ENCODE results near the gene SLC6A8. TPM values are rescaled to one million over a fixed set of nuclear protein-coding genes. Genes with fewer than 3 reads are reported as not detected.
"Not testable (repeated sequence)": the region's sequence is repeated elsewhere in the genome, so short reads cannot be mapped to it uniquely, and the experiment has no call there.

Gene SLC6A8
- total RNA-seq, 2 experiments from 2014 or later = 0.68 to 0.70 TPM

DNA sequence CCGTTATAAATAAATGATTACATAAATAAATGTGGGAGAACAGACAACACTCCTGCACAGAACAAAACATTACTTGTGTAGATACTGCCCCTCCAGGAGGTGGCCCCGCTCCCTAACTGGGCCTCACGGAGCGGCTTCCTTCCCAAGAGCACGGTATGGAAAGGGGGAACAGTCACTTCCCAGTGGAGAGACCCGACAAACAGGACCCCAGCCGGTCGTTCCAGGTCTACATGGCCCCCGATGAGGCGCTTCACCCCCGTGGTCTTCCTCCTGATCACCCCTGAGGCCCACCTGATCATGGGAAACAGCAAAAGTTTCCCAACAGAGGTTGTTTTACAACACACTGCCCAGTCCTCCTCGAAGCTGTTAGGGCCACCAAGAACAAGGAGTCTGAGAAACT lies 6.6 kb upstream of the SLC6A8 start:
- no peak overlapping the region for H3K4me3 Mint-ChIP-seq
- no peak for DNase-seq
- no peaks in the 10 kb centered on the region for H3K36me3 Mint-ChIP-seq
- H3K27ac Mint-ChIP-seq = no peak overlapping the region
- peaks cover 3% of the 10 kb centered on the region for H3K27me3 Mint-ChIP-seq
- H3K4me1 Mint-ChIP-seq = no peaks in the 10 kb centered on the region
- peaks cover 2% of the 10 kb centered on the region for H3K9me3 Mint-ChIP-seq

DNA sequence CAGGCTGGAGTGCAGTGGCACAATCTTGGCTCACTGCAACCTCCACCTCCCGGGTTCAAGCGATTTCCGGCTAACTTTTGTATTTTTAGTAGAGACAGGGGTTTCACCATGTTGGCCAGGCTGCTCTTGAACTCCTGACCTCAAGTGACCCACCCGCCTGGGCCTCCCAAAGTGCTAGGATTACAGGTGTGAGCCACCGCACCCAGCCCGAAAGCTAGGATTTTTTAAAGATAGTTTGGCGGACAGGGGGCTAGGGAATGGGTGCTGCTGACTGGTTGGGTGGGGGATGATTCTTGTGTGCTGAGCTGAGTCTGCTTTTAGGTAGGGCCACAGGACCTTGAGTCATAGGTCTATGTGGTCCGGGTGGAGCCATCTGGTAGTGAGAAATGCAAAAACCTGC lies 4.2 kb upstream of the SLC6A8 start:
- not testable (repeated sequence) for DNase-seq, H3K4me3 Mint-ChIP-seq, H3K27ac Mint-ChIP-seq, H3K36me3 Mint-ChIP-seq, H3K4me1 Mint-ChIP-seq, H3K9me3 Mint-ChIP-seq
- peaks cover 12% of the 10 kb centered on the region for H3K27me3 Mint-ChIP-seq

DNA sequence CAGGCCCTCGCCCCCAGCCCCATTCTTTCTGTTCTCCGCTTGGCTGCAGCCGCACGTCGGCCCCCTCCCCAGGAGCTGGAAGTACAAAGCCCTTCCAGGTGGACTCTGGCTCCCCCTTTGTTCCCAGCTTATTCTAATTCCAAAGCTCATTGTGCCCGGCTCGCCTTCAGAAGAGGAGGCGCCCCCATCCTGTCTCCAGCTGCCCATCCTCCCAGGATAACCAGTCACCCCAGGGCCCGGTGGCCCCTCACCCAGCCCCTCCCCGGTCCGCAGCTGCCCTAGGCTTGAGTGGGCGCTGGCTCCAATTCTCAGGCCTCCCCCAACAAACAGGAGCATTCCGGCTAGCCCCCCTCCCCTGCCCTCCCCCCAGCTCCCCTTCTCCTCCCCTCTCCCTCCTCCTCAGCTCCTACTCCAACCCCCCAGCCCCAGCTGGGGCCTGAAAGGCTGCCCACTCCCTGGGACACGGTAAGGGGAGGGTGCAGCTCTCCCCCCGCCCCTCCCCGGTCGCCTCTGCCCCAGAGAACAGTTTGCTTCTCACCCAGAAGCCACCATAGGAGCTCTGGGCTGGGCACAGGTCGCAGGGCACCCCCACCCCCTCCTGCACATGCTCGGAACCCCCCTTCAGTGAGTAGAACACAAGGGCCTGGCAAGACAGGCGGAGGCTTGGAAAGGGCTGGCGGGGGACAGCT lies 3.1 kb upstream of the SLC6A8 start:
- no peak for DNase-seq

DNA sequence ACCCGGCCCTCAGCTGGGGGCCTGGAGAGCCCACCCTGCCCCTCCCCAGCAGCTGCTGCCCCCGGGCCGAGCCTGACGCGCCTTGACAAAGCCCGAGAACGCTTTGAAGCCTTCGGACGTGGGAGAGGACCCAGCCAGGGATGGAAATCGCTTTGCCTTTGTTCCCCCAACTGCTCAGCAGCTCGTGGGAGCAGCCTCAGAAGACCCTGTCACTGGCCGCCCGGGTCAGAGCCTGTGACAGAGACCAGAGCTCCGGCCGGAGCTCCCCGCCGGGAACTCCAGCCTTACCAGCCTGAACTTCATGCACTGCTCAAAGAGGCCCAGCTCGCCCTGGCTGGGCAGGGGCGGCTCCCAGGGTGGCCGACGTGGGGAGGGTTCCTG lies 2.6 kb upstream of the SLC6A8 start:
- Mint-ChIP-seq H3K27me3 (peaks cover 12% of the 10 kb centered on the region), H3K4me1 (no peaks in the 10 kb centered on the region), H3K9me3 (peaks cover 2% of the 10 kb centered on the region), H3K27ac (no peak overlapping the region), H3K4me3 (no peak overlapping the region), H3K36me3 (no peaks in the 10 kb centered on the region)
- DNase-seq = no peak

More for the DNA sequence above, 3.1 kb upstream of the SLC6A8 start:
- H3K36me3 Mint-ChIP-seq = no peaks in the 10 kb centered on the region
- H3K4me1 Mint-ChIP-seq = no peaks in the 10 kb centered on the region
- peaks cover 2% of the 10 kb centered on the region for H3K9me3 Mint-ChIP-seq
- no peak overlapping the region for H3K27ac Mint-ChIP-seq
- peaks cover 12% of the 10 kb centered on the region for H3K27me3 Mint-ChIP-seq
- no peak overlapping the region for H3K4me3 Mint-ChIP-seq

DNA sequence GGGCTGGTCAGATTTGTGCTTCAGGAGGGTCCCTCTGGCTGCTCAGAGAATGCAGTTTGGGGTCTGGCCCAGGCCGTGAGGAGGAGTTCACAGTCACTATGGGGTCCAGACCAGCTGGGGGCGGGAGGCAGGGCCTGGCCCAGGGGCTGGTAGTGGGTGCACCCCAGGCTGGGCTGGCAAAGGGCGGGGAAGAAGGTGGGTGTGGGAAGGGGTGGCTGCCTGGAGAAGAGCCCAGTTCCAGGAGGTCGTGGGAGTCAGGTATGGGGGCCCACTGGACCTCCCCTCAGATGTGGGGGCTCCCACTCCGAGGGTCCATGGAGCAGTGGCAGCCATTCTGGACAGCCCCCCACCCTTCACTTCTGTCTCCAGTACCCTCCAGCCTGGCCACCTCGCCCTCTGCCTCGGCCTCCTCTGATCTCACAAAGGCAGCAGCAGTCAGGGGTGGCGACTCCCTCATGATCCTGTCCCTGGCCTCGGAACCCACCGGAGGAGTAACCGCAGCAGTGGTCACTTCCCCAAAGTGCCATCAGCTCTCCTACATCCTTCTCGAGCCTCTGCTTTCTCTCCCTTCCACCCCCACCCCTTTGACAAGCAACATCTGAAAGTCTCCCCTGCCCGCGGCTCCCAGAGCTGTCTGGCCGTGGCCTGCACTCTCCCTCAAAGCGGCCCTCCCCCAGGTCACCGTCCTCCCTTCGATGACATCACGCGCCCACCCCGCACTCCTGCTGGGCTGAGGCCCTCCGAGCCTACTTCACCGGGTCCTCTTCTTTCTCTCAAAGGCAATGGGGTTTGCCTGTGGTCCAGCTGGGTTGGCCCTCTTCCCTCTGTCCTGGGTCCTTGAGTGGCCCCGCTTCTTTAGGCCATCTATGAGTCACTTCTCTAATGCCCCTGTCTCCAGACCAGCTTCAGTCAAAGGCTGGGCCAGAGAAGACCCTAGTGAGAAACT lies 1.7 kb upstream of the SLC6A8 start:
- H3K9me3 Mint-ChIP-seq = peaks cover 2% of the 10 kb centered on the region
- no peak for DNase-seq
- peaks cover 12% of the 10 kb centered on the region for H3K27me3 Mint-ChIP-seq

DNA sequence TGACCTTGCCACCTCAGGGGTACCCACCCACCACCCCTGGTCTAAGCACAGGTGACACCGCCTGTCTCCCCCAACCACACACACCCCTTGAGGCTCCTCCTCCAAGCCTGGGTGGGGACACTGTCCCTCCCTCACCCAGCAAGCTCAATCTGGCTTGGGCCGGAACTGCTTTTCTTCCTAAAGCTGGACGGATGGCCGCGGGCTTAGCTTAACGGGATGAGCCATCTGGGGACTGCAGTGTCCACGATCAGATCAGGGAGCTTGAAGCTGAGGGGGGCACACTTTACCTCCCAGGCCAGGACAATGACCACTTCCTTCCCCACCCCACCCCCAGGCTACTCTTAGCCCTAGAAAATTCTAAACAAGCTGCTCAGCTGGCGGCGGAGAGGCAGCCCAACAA lies 1.0 kb upstream of the SLC6A8 start:
- Mint-ChIP-seq H3K4me1 (no peaks in the 10 kb centered on the region), H3K27ac (no peak overlapping the region), H3K9me3 (peaks cover 2% of the 10 kb centered on the region), H3K27me3 (peaks cover 12% of the 10 kb centered on the region), H3K36me3 (no peaks in the 10 kb centered on the region), H3K4me3 (no peak overlapping the region)
- no peak for DNase-seq

More for the DNA sequence above, 1.7 kb upstream of the SLC6A8 start:
- Mint-ChIP-seq H3K4me3 (no peak overlapping the region), H3K27ac (no peak overlapping the region), H3K36me3 (no peaks in the 10 kb centered on the region), H3K4me1 (no peaks in the 10 kb centered on the region)

DNA sequence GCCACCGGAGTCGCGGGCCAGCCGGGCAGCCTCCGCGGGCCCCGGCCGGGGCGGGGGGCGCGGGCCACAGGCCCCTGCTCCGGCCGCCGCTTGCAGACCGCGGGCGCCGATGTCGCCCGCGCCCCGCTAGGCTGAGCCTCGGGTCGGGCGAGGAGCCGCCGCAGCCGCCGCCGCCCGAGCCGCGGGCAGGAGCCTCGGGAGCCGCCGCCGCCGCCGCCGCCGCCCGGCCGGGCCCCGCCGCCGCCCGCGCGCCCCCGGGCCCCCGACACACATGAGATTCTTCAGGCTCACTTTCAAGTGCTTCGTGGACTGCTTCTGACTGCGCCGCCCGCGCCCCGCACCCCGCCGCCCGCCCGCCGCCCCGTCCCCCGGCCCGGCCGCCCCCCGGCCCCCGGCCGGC lies 345 bp downstream of the SLC6A8 start:
- DNase-seq = no peak
- no peak overlapping the region for H3K27ac Mint-ChIP-seq
- no peaks in the 10 kb centered on the region for H3K4me1 Mint-ChIP-seq
- H3K9me3 Mint-ChIP-seq = peaks cover 2% of the 10 kb centered on the region
- H3K27me3 Mint-ChIP-seq = peaks cover 12% of the 10 kb centered on the region
- no peaks in the 10 kb centered on the region for H3K36me3 Mint-ChIP-seq
- no peak overlapping the region for H3K4me3 Mint-ChIP-seq

DNA sequence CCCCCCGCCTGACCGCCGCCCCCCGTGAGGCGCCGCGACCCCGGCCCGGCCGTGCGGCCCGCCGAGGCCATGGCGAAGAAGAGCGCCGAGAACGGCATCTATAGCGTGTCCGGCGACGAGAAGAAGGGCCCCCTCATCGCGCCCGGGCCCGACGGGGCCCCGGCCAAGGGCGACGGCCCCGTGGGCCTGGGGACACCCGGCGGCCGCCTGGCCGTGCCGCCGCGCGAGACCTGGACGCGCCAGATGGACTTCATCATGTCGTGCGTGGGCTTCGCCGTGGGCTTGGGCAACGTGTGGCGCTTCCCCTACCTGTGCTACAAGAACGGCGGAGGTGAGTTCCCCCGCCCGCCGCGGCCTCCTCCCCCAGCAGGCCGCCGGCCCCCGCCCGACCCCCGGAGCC lies 780 bp downstream of the SLC6A8 start:
- Mint-ChIP-seq H3K36me3 (no peaks in the 10 kb centered on the region), H3K9me3 (peaks cover 2% of the 10 kb centered on the region), H3K27me3 (peaks cover 12% of the 10 kb centered on the region), H3K4me1 (no peaks in the 10 kb centered on the region), H3K27ac (no peak overlapping the region), H3K4me3 (no peak overlapping the region)
- DNase-seq = no peak

DNA sequence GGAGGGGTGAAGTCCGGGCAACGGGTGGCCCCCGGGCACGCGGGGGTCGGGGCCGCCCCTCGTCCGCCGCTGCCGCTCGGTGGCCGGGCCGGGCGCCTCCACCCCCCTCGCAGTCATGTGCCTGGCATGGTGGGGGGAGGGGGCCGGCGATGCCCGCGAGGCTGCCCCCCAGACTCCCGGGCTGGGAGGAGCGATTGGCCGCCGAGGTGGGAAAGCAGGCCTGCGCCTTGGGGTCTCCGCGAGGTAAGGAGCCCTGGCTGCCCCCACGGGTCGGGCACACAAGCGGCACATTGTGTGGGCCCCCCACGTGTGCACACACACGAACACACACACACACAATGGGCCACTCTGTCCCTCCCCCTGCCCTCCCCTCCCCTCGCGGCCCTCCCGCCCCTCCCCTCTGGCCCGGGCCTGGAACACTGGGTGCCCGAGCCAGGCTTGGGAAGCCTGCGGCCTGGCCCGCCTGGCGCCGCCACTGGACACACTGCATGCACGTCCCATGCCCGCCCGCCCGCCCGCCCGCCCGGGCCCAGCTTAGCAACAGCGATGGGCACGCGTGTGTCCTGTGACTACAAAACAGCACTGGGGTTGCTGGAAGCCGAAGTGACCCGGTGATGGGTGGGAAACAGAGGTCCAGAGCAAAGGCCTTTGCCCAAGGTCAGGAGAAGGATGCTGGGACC lies 1.3 kb downstream of the SLC6A8 start:
- H3K36me3 Mint-ChIP-seq = no peaks in the 10 kb centered on the region
- H3K27me3 Mint-ChIP-seq = peaks cover 12% of the 10 kb centered on the region

DNA sequence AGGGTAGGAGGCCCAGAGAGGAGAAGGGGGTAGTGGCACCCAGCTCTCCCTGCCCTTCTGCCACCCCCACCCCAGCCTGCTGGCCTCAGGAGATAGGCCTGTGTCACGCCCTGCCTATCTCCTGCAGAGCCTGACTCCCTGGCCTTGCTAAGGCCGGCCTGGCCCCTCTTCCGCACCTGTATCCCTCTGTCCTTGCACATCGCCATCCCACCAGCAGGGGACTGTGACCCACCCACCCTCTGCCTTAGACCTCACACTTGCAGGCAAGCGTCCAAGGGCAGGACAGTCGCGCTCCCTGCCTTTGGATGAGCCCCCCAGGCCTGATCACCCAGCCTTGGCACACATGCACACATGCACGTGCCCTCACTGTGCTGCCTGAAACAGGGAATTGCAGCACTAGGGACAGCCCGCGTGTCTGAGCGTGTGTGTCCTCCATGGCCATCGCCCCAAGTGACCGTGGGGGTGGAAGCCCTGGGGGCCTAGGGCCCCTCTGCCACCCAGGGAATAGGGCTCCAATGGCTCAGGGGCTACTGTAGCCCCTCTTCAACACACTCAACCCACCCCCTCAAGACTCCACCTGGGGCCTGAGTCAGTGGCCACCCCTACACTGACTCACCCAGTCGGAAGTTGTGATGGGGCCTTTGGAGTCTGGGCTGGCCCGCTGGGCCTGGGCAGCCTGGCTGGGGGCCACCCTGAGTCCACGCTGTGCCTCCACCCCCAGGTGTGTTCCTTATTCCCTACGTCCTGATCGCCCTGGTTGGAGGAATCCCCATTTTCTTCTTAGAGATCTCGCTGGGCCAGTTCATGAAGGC lies 2.1 kb downstream of the SLC6A8 start:
- Mint-ChIP-seq H3K27me3 (peaks cover 12% of the 10 kb centered on the region), H3K4me1 (no peaks in the 10 kb centered on the region), H3K36me3 (no peaks in the 10 kb centered on the region), H3K9me3 (no peaks in the 10 kb centered on the region), H3K27ac (no peak overlapping the region), H3K4me3 (no peak overlapping the region)
- DNase-seq = no peak

More for the DNA sequence above, 1.3 kb downstream of the SLC6A8 start:
- H3K4me3 Mint-ChIP-seq = no peak overlapping the region
- DNase-seq = no peak
- H3K4me1 Mint-ChIP-seq = no peaks in the 10 kb centered on the region
- no peaks in the 10 kb centered on the region for H3K9me3 Mint-ChIP-seq
- no peak overlapping the region for H3K27ac Mint-ChIP-seq

DNA sequence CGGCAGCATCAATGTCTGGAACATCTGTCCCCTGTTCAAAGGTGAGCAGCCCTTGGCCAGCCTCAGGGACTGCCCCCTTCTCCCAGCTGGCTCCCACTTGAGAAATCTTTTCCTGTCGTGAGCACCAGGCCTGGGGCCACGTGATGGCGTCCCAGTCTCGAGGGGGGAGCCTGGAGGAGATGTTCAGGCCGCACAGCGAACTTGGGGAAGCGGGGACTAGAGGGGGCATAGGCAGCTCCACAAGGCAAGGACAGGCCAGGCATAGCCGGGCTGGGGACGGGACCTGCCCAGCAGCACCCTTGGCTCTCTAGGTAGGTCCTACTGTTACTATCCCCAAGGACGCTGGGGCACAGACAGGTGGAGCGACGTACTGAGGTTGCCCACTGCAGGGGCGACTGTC lies 2.7 kb downstream of the SLC6A8 start:
- Mint-ChIP-seq H3K4me1 (no peaks in the 10 kb centered on the region), H3K27me3 (peaks cover 12% of the 10 kb centered on the region), H3K27ac (no peak overlapping the region)

DNA sequence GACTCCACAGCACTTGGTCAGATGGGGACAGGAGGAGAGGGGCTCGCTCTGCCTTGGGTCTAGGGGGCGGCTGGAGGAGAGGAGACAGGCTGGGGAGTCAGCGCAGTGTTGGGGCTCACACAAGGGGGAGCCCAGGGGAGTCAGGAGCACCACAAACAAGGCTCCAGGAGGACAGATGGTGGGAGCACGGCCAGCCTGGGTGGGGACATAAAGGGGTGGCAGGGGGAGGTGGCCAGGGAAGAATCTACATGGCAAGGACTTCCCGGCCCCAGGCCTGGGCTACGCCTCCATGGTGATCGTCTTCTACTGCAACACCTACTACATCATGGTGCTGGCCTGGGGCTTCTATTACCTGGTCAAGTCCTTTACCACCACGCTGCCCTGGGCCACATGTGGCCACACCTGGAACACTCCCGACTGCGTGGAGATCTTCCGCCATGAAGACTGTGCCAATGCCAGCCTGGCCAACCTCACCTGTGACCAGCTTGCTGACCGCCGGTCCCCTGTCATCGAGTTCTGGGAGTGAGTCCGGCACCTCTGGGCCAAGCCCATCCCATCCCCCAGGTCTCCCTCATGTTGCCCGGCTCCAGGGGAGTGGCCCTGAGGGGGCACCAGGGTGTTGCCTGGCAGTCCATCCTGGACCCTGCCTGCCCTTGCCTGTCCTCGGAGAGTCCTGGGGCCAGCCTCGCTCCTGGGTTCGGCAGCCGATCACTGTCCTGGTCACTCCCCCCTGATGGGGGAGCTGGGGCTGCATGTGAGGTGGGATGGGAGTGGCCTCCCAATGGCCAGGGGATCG lies 3.5 kb downstream of the SLC6A8 start:
- not testable (repeated sequence) for H3K27ac Mint-ChIP-seq, H3K36me3 Mint-ChIP-seq, H3K4me1 Mint-ChIP-seq, H3K27me3 Mint-ChIP-seq, H3K4me3 Mint-ChIP-seq, H3K9me3 Mint-ChIP-seq, DNase-seq

More for the DNA sequence above, 2.7 kb downstream of the SLC6A8 start:
- no peak overlapping the region for H3K4me3 Mint-ChIP-seq
- no peaks in the 10 kb centered on the region for H3K36me3 Mint-ChIP-seq
- DNase-seq = no peak
- no peaks in the 10 kb centered on the region for H3K9me3 Mint-ChIP-seq

DNA sequence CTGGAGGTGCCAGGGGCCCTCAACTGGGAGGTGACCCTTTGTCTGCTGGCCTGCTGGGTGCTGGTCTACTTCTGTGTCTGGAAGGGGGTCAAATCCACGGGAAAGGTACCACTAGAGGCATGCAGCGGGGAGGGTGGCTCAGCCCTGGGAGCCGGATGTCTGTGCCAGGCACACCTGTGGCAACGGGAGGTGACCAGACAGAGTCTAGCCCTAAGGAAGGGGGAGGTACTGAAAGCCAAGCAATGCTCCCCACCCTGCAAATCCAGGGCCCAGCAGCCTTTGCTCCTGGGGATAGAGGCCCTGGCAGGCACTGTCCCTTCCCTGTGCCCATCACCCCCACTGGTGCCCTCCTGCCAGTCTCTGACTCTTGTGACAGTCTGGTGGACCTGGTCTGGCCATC lies 4.3 kb downstream of the SLC6A8 start:
- H3K4me1 Mint-ChIP-seq = no peaks in the 10 kb centered on the region
- no peak overlapping the region for H3K4me3 Mint-ChIP-seq
- H3K9me3 Mint-ChIP-seq = no peaks in the 10 kb centered on the region

DNA sequence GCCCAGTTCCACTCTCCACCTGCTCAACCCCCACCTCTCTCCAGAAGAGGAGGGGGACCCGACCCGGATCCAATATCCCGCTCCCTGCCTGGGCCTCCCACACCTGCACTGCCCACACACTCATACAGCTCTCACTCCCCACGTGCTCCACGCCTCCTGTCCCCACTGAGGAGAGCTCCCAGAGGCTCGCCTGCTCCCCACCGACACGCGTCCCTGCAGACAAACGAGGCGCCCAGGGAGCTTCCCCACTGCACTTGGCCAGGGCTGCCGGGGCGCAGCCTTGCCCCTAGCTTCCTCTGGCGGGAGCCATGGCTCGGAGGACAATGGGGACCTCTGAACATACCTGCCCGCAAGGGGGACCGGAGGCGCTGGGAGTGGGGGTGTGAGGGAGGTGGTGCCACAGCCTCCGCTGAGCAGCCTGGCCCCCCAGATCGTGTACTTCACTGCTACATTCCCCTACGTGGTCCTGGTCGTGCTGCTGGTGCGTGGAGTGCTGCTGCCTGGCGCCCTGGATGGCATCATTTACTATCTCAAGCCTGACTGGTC lies 5.0 kb downstream of the SLC6A8 start:
- Mint-ChIP-seq H3K36me3 (no peaks in the 10 kb centered on the region), H3K4me3 (no peak overlapping the region), H3K27ac (no peak overlapping the region), H3K4me1 (no peaks in the 10 kb centered on the region), H3K27me3 (no peaks in the 10 kb centered on the region), H3K9me3 (no peaks in the 10 kb centered on the region)
- no peak for DNase-seq

More for the DNA sequence above, 4.3 kb downstream of the SLC6A8 start:
- no peaks in the 10 kb centered on the region for H3K36me3 Mint-ChIP-seq
- peaks cover 3% of the 10 kb centered on the region for H3K27me3 Mint-ChIP-seq
- H3K27ac Mint-ChIP-seq = no peak overlapping the region
- DNase-seq = no peak
